HG03095 (cell line): ENCODE data around the gene CRYGA.
"Not testable (repeated sequence)": the region's sequence is repeated elsewhere in the genome, so short reads cannot be mapped to it uniquely, and the experiment has no call there.

Experiments
- ATAC-seq: cut with Tn5 transposase; IDR thresholded peaks from one replicate; pipeline ENCODE4 v1.9.1; 2021; ENCODE audit warnings: moderate library complexity; ENCODE audit not compliant: unreplicated experiment

The CRYGA gene

DNA sequence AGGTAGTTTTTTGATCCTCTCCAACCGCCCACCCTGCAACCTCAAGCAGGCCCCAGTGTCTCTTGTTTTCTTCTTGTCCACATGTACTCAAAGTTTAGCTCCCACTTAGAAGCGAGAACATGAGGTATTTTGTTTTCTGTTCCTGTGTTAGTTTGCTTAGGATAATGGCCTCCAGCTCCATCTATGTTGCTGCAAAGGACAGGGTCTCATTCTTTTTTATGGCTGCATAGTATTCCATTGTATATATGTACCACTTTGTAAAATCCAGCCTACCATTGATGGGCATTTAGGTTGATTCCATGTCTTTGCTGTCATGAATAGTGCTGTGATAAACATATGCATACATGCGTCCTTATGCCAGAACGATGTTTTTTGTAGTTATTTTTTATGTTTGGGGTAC is 36.3 kb downstream of the CRYGA start:
- no peak for ATAC-seq

DNA sequence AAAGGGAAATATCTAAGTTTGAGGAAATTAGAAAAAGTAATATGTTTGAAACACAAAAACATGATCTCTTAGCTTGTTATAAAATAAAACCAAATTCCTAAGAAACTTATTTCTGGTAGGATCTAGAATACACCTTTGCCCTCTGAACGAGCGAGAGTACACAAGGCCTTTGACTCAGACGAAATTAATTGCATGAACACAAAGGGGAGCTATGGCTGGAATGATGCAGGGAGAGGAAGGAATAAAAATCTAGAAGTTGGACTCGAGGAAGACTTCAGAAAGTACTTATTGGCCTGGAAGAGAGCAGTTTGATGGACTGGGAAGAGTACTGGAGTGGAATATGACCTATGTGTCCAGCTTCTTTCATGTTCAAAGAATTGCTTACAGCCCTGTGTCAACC is 38.1 kb downstream of the CRYGA start:
- ATAC-seq = no peak

DNA sequence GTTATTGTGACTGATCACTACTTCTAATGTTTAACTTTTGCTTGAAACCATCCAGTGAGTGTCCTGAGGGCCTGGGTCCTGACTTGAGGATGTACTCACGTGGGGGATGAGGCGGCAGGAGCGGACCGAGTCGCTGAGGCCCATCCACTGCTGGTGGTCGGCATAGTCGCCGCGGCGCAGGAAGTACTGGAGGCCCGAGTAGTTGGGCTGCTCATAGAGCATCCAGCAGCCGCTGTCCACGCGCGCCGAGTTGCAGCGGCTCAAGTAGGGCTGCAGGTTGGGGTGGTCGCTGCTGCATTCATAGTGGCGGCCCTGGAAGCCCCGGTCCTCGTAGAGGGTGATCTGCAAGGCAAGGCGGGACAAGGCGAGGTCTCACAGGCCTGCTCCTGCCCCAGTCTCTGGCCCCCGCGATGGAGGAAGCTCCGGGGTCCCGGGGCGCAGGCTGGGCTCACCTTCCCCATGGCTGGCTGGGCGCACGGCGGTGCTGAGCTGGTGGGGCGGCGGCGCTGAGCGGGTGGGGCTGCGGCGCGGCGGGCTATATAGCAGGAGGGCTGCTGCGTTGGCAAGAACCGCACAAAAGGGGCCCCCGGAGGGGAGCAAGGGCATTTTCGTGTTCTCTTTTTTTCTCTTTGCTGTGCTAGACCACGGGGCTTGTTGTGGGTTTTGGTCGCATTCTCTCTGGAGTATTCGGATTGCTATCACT is 39.2 kb downstream of the CRYGA start, which contains the start of gene CRYGD:
CRYGD (minus strand) TSS at position 512 of the 703 bp plus-strand sequence; CDS start at position 461, 51 bp downstream.
- ATAC-seq = not testable (repeated sequence)

DNA sequence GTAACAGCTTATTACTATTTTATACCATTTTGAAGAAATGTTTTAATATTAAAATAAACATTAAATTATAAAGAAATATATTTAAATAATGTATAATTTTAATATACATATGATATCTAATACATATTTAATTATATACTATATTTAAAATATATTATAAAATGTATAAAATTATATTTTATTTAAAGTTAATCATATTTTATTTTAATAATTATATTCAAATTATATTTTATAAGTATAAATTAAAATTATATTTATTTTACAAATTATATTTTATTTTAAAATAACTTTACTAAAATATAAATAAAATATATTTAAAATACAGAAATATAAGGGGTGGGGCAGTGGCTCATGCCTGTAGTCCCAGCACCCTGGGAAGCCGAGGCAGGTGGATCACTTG is 41.1 kb downstream of the CRYGA start:
- ATAC-seq = no peak

DNA sequence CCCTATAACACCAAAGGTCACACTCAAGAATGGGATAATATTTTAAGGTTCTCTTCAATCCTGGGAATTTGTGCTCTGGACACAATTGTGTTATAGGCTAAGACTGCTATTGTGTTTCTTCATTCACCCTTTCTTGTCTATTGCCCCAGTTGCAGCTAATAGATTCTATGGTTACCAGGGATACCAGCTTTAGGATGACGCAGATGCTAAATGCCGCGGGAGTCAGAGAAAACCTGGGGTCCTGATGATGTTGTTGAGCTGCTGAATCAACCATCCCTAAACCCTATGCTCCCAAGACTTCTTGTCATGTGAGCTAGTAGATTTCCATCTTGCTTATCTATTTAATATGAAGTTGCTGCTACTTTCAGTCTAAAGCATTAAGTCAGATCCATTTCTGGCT is 44.5 kb downstream of the CRYGA start:
- ATAC-seq = no peak

DNA sequence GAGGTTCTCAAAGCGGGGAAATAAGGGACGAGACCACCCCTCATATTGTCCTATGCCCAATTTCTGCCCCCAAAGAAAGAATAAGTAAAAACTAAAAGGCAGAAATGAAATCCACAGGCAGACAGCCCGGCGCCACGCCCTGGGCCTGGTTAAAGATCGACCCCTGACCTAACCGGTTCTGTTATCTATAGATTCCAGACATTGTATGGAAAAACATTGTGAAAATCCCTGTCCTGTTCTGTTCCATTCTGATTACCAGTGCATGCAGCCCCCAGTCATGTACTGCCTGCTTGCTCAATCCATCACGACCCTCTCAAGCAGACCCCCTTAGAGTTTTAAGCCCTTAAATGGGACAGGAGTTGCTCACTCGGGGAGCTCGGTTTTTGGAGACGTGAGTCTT is 46.0 kb downstream of the CRYGA start:
- ATAC-seq = not testable (repeated sequence)

DNA sequence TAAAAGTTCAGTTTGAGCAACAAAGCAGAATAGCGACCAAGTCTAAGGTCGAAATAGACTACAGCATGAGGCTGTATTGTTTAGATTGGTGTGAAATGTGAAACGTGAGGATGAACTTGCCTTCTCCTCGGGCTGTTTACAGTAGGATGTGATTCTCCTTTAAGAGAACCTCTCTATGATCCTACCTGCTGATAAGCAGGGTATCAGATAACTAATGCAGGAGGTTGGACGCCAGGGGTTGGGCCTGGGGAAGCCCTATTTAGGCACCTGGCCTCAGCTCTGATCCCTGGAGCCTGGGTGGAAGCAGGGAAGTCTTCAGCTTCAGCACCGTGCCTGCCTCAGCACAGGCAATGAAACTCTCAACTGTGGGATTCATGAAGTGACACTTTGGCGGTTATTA is 50.4 kb downstream of the CRYGA start:
- ATAC-seq = no peak

DNA sequence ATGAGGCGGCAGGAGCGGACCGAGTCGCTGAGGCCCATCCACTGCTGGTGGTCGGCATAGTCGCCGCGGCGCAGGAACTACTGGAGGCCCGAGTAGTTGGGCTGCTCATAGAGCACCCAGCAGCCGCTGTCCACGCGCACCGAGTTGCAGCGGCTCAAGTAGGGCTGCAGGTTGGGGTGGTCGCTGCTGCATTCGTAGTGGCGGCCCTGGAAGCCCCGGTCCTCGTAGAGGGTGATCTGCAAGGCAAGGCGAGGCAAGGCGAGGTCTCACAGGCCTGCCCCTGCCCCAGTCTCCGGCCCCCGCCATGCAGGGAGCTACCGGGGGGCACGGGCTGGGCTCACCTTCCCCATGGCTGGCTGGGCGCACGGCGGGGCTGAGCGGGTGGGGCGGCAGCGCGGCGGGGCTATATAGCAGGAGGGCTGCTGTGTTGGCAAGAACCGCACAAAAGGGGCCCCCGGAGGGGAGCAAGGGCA is 51.1 kb downstream of the CRYGA start:
- ATAC-seq = not testable (repeated sequence)
